HepG2 (cell line): ENCODE measurements around the gene VPS13C. TPM values are rescaled to one million over a fixed set of nuclear protein-coding genes. Genes with fewer than 3 reads are reported as not detected.
A peak's percentile ranks its signal among the peaks of the same experiment; 100 is the strongest.

Experiments used
- ATAC-seq: fragments of 200-7000 bp; cut with Tn5 transposase; 3 replicates; pipeline ENCODE4 v1.9.1; 2020; ENCODE audit warnings: mild to moderate bottlenecking, moderate library complexity
- BruUV-seq: library from RNA; stranded (reverse); fragments of 400-500 nt; replicated peaks from 2 replicates; lab custom pipeline; 2021; lab: Mats Ljungman, UMichigan
- CTCF ChIA-PET: fragments of 300-600 bp; formaldehyde crosslinking; extraction: SDS; loops from one replicate; lab custom pipeline; 2021; ENCODE audit warnings: low total read pairs, inconsistent platforms, low intra/inter-chr PET ratio; lab: Yijun Ruan, JAX
- POLR2A ChIA-PET: fragments of 350-600 bp; sonication (Branson Sonifier 250); formaldehyde crosslinking; loops from one replicate; lab custom pipeline; 2020; ENCODE audit warnings: antibody characterized with exemption, inconsistent platforms; lab: Yijun Ruan, JAX
- DNase-seq: peaks from one replicate; pipeline ENCODE4 v3.0.0-alpha.2; 2015; ENCODE audit warnings: low spot score
- FAIRE-seq: peaks from 3 replicates; lab custom pipeline; 2011; peaks lifted over from hg19 to GRCh38; lab: Jason Lieb, UNC
- H2AFZ ChIP-seq: one replicate; pipeline ENCODE4 v1.6.1; 2011; ENCODE audit warnings: low read length, inconsistent platforms
- H3K27ac ChIP-seq: fragments of 300-600 bp; 3 replicates; pipeline ENCODE4 v1.8.0; 2011; ENCODE audit warnings: mixed run types, mild to moderate bottlenecking, mixed read lengths, low read length, inconsistent platforms; ENCODE audit not compliant: insufficient read depth; ENCODE audit errors: extremely low read length
- H3K27me3 ChIP-seq, 2 experiments: fragments of 200-600 bp in 1 of 2; 2 replicates in 1 of 2; 3 replicates in 1 of 2; pipeline versions ENCODE4 v1.6.0 to v1.8.0; 2011; ENCODE audit warnings: low read length in 2 of 2, mild to moderate bottlenecking in 2 of 2, moderate library complexity in 2 of 2, inconsistent platforms in 1 of 2; ENCODE audit not compliant: insufficient read depth in 2 of 2, control insufficient read depth in 1 of 2
- H3K36me3 ChIP-seq, 2 experiments: fragments of 200-600 bp in 1 of 2; replicated peaks in 1 of 2; 2 replicates in 1 of 2; 3 replicates in 1 of 2; pipeline versions ENCODE4 v1.5.1 to v1.8.0; 2011; ENCODE audit warnings: low read length in 2 of 2, inconsistent platforms in 1 of 2; ENCODE audit not compliant: insufficient read depth in 2 of 2, control insufficient read depth in 1 of 2
- H3K4me1 ChIP-seq: 2 replicates; pipeline ENCODE4 v1.5.1; 2012; ENCODE audit warnings: low read length, inconsistent platforms; ENCODE audit not compliant: insufficient read depth
- H3K4me2 ChIP-seq: 2 replicates; pipeline ENCODE4 v1.6.0; 2011; ENCODE audit warnings: low read depth, low read length, inconsistent platforms
- H3K4me3 ChIP-seq, 3 experiments: fragments of 200-600 bp in 1 of 3; sonication (generic), shearing (Covaris generic) in 1 of 3; replicated peaks in 1 of 3; 2 replicates each; pipeline ENCODE4 v1.5.1; 2011 to 2016; ENCODE audit warnings: low read length in 3 of 3, inconsistent platforms in 2 of 3, low read depth in 2 of 3, mild to moderate bottlenecking in 2 of 3, control low read depth in 1 of 3, mixed read lengths in 1 of 3; ENCODE audit not compliant: insufficient read depth in 1 of 3
- H3K79me2 ChIP-seq: one replicate; pipeline ENCODE4 v1.6.1; 2011; ENCODE audit warnings: low read length, inconsistent platforms; ENCODE audit not compliant: insufficient read depth
- H3K9ac ChIP-seq: 2 replicates; pipeline ENCODE4 v1.6.0; 2011; ENCODE audit warnings: mild to moderate bottlenecking, low read depth, low read length, inconsistent platforms; ENCODE audit not compliant: insufficient read depth
- H3K9me3 ChIP-seq: 2 replicates; pipeline ENCODE4 v1.5.1; 2012; ENCODE audit warnings: mild to moderate bottlenecking, low read length
- H4K20me1 ChIP-seq: 2 replicates; pipeline ENCODE4 v1.6.0; 2011; ENCODE audit warnings: inconsistent platforms, mild to moderate bottlenecking, low read length, moderate library complexity; ENCODE audit not compliant: insufficient read depth
- ATF7 ChIP-seq, 2 experiments: fragments of 450-650 bp in 1 of 2; sonication (generic) in 1 of 2; formaldehyde crosslinking in 1 of 2; IDR thresholded peaks; 2 replicates each; pipeline versions ENCODE4 v1.4.0 to v1.6.1; 2016 to 2020; ENCODE audit warnings: antibody characterized with exemption in 1 of 2, mild to moderate bottlenecking in 1 of 2, missing genetic modification reagents in 1 of 2
- ELF4 ChIP-seq: sonication (generic); formaldehyde crosslinking; IDR thresholded peaks from 2 replicates; pipeline ENCODE4 v1.5.0; 2020; ENCODE audit warnings: missing genetic modification reagents, mild to moderate bottlenecking, moderate library complexity, borderline replicate concordance
- MED13 ChIP-seq: sonication (generic); formaldehyde crosslinking; IDR thresholded peaks from 2 replicates; pipeline ENCODE4 v1.5.0; 2020; ENCODE audit warnings: missing genetic modification reagents
- TGIF2 ChIP-seq: IDR thresholded peaks from 2 replicates; pipeline ENCODE4 v1.6.1; 2016; ENCODE audit warnings: control low read depth, missing compliant biosample characterization
- ZNF512B ChIP-seq: sonication (generic); formaldehyde crosslinking; IDR thresholded peaks from 2 replicates; pipeline ENCODE4 v1.5.1; 2020; ENCODE audit warnings: missing genetic modification reagents, mild to moderate bottlenecking, borderline replicate concordance
- WGBS: methylation state at CpG from one replicate; pipeline ENCODE4 v1.1.6; 2017; ENCODE audit warnings: low lambda C conversion rate; 5-methylcytosine and 5-hydroxymethylcytosine counted together
- in situ Hi-C: cut with HindIII; loops from 2 replicates; pipeline ENCODE4 v1.10.0; 2017; ENCODE audit warnings: low pct_unique_long_range_greater_than_20kb; ENCODE audit not compliant: extremely low pct_ligation_motif_present
- intact Hi-C: fragments of 100-400 bp; cut with micrococcal nuclease; formaldehyde crosslinking; loops from one replicate; pipeline ENCODE4 v1.10.0; 2022; ENCODE audit not compliant: unreplicated experiment
- polyA plus RNA-seq, 8 experiments: library from polyadenylated mRNA; depleted of rRNA in 3 of 8; stranded (reverse) in 7 of 8; unstranded in 1 of 8; fragments of >200 nt; fragmentation: Illumina TruSeq in 4 of 8; extraction: Trizol in 4 of 8; gene quantifications; 2 replicates each; pipeline versions ENCODE4 v1.2.1 to v1.2.3, GENCODE V29; 2011 to 2016; ENCODE audit warnings: low read depth in 4 of 8, missing spikeins in 1 of 8, mixed read lengths in 1 of 8; ENCODE audit not compliant: insufficient read depth in 1 of 8
- total RNA-seq, 5 experiments: library from RNA; depleted of rRNA; stranded (reverse); fragments of >200 nt; fragmentation: Illumina TruSeq; extraction: Trizol; gene quantifications; 2 replicates each; pipeline ENCODE4 v1.2.3, GENCODE V29; 2016; ENCODE audit warnings: low read depth in 1 of 5

VPS13C gene
- total and polyA plus RNA-seq, 2 of the 13 experiments (the other 11 are each of a cell fraction or from before 2014, with no cell fraction given): 10.9 to 26.8 TPM

GRCh38 chr15:61908241-61908640, 152.0 kb downstream of the VPS13C start:
- CTCF ChIA-PET: no interaction called here
- no peak for DNase-seq
- Histone ChIP-seq H3K27me3 (no peaks in the 10 kb centered on the region), H3K4me2 (peak overlapping the region; percentile 57), H2AFZ (no peak overlapping the region), H3K9me3 (no peaks in the 10 kb centered on the region), H3K36me3 (peaks cover 2% of the 10 kb centered on the region in 2 experiments; a peak in 2 of 5 replicates), H4K20me1 (no peaks in the 10 kb centered on the region), H3K4me3 (no peak overlapping the region), H3K4me1 (peaks cover 34% of the 10 kb centered on the region), H3K9ac (no peak overlapping the region), H3K27ac (peak overlapping the region; percentile 79), H3K79me2 (no peaks in the 10 kb centered on the region)
- TF ChIP-seq TGIF2 (CRISPR knock-in tag): no peak
- TF ChIP-seq ZNF512B (CRISPR knock-in tag): no peak
- TF ChIP-seq MED13 (CRISPR knock-in tag): no peak
- TF ChIP-seq ELF4 (CRISPR knock-in tag): no peak
- TF ChIP-seq ATF7 (IDR thresholded peaks at IDR 0.05): peak; percentile 94
- no peak for TF ChIP-seq ATF7 (CRISPR knock-in tag; IDR thresholded peaks at IDR 0.05)
- no TSS peak for BruUV-seq
- intact Hi-C loops: loop anchor here (5.0 kb wide), 1 partner anchor 36 kb away; no protein-coding TSS in a partner anchor
- 96% methylated on average over 3 of the region's 3 CpGs for WGBS
- FAIRE-seq: no peak
- in situ Hi-C loops: no loop called here
- POLR2A ChIA-PET: no interaction called here
- ATAC-seq: no peak
